Nephron progenitor cell (in vitro differentiated cells): ENCODE measurements around the gene NFATC1.

Source experiments
- DNase-seq: peaks from one replicate; pipeline ENCODE4 v3.0.0; 2021
- H3K27ac Mint-ChIP-seq: 2 replicates; pipeline ENCODE4 v1.8.0; 2021; ENCODE audit warnings: mild to moderate bottlenecking, moderate library complexity, mixed read lengths
- H3K27me3 Mint-ChIP-seq: 2 replicates; pipeline ENCODE4 v1.8.0; 2021; ENCODE audit warnings: mild to moderate bottlenecking, low read depth, mixed read lengths; ENCODE audit not compliant: poor library complexity
- H3K36me3 Mint-ChIP-seq: 2 replicates; pipeline ENCODE4 v1.8.0; 2021; ENCODE audit warnings: low read depth, mixed read lengths
- H3K4me1 Mint-ChIP-seq: 2 replicates; pipeline ENCODE4 v1.8.0; 2021; ENCODE audit warnings: mixed read lengths
- H3K4me3 Mint-ChIP-seq: 2 replicates; pipeline ENCODE4 v1.8.0; 2021; ENCODE audit warnings: mild to moderate bottlenecking, moderate library complexity, mixed read lengths
- H3K9me3 Mint-ChIP-seq: 2 replicates; pipeline ENCODE4 v1.8.0; 2021; ENCODE audit warnings: mild to moderate bottlenecking, moderate library complexity, mixed read lengths
- TF ChIP-seq, protein P1 (sequence below): fragments of 200-600 bp; sonication (generic); IDR thresholded peaks from 2 replicates; pipeline ENCODE4 v1.5.0; 2021; ENCODE audit warnings: antibody characterized with exemption

Gene NFATC1

DNA sequence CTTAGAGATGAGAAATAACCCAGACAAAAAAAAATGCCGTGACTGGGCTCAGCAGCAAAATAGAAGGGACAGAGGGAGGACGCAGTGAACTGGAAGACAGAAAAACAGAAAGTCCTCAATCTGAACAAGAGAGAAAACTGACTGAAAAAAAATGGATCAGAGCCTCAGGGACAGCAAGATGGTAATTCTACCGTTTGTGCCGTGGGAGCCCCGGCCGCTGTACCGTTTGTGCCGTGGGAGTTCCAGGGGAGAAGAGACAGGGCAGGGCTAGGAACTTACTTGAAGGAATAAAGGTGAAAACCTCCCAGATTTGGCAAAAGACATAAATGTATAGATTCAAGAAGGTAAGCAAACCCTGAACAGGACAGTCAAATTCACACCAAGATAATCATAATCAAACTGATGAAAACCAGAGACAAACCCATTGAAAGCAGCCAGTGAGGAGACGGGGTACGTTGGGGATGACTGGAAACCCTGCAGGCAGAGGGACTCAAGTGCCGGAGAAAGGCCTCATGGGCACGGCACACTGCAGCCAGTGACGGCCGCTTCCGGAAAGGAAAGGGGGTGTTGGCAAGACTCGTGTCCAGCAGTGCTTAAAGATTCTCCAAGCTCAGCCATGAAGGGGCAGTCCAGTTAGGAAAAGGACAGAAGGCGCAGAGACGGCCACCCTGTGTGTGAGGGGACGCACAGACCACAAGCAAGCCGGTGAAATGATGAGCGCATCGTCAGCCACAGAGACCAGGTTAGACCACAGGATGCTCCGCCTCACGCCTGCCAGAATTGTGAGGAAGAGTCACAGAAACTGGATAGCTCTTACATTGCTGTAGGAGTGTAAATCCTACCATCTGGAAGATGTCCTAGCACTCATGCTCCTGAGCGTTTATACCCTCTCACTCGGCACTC is 40.0 kb upstream of the NFATC1 start:
- TF ChIP-seq, protein P1, sequence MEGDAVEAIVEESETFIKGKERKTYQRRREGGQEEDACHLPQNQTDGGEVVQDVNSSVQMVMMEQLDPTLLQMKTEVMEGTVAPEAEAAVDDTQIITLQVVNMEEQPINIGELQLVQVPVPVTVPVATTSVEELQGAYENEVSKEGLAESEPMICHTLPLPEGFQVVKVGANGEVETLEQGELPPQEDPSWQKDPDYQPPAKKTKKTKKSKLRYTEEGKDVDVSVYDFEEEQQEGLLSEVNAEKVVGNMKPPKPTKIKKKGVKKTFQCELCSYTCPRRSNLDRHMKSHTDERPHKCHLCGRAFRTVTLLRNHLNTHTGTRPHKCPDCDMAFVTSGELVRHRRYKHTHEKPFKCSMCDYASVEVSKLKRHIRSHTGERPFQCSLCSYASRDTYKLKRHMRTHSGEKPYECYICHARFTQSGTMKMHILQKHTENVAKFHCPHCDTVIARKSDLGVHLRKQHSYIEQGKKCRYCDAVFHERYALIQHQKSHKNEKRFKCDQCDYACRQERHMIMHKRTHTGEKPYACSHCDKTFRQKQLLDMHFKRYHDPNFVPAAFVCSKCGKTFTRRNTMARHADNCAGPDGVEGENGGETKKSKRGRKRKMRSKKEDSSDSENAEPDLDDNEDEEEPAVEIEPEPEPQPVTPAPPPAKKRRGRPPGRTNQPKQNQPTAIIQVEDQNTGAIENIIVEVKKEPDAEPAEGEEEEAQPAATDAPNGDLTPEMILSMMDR = no peak
- peak overlapping the region; percentile 77 for H3K27ac Mint-ChIP-seq
- no peaks in the 10 kb centered on the region for H3K9me3 Mint-ChIP-seq
- no peak overlapping the region for H3K4me3 Mint-ChIP-seq
- peaks cover 29% of the 10 kb centered on the region for H3K36me3 Mint-ChIP-seq
- H3K27me3 Mint-ChIP-seq = no peaks in the 10 kb centered on the region
- H3K4me1 Mint-ChIP-seq = peaks cover 11% of the 10 kb centered on the region
- DNase-seq = no peak

DNA sequence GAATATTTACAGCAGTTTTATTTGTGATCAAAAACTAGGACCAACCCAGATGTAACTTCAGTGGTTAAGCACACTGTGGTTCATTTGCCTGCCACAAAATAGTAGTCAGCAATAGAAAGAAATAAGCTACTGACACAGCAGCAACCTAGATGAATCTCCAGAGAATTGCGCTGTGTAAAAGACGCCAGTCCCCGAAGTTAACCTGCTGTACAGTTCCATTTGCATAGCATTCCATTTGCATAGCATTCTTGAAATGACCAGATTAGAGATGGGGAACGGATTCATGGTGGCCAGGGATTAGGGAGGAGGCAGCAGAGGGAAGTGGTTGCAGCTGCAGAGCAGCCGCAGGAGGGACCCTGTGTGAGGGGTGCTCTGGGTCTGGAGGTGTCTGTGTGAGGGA is 39.3 kb upstream of the NFATC1 start:
- H3K36me3 Mint-ChIP-seq = peaks cover 31% of the 10 kb centered on the region
- no peak overlapping the region for H3K27ac Mint-ChIP-seq
- no peak overlapping the region for H3K4me3 Mint-ChIP-seq
- TF ChIP-seq, protein P1 = no peak
- DNase-seq = no peak
- H3K9me3 Mint-ChIP-seq = no peaks in the 10 kb centered on the region
- peaks cover 11% of the 10 kb centered on the region for H3K4me1 Mint-ChIP-seq
- H3K27me3 Mint-ChIP-seq = no peaks in the 10 kb centered on the region

DNA sequence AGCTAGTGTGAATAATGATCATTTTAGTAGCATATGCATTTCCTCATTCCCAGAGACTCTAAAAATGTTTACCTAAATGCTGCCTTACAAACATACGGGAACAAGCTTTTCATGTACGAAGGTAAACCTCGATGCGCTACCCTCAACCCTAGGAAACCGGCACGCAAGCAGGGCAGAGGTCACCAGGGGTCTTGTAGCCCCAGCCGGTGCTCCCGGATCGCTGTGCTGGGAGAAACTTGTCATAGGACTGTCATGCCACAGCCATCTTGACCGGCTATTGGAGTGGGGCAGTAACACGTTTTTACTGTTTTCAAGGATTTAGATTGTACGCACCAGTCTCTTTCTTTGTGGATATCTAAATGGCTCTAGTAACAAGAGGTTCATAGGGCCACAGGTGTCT is 34.8 kb upstream of the NFATC1 start:
- peaks cover 67% of the 10 kb centered on the region for H3K36me3 Mint-ChIP-seq
- H3K4me3 Mint-ChIP-seq = no peak overlapping the region
- H3K4me1 Mint-ChIP-seq = no peaks in the 10 kb centered on the region
- H3K27me3 Mint-ChIP-seq = peaks cover 2% of the 10 kb centered on the region
- no peak for DNase-seq
- H3K27ac Mint-ChIP-seq = no peak overlapping the region
- TF ChIP-seq, protein P1 = no peak
- H3K9me3 Mint-ChIP-seq = peaks cover 6% of the 10 kb centered on the region

- Mint-ChIP-seq H3K27me3 (peaks cover 2% of the 10 kb centered on the region), H3K9me3 (peaks cover 6% of the 10 kb centered on the region), H3K4me3 (no peak overlapping the region), H3K27ac (peak overlapping the region; percentile 54), H3K36me3 (peaks cover 74% of the 10 kb centered on the region), H3K4me1 (no peaks in the 10 kb centered on the region)
- no peak for DNase-seq
- TF ChIP-seq, protein P1 = no peak
These were observed 33.8 kb upstream of the NFATC1 start for GRCh38 chr18:79361766-79362522.

DNA sequence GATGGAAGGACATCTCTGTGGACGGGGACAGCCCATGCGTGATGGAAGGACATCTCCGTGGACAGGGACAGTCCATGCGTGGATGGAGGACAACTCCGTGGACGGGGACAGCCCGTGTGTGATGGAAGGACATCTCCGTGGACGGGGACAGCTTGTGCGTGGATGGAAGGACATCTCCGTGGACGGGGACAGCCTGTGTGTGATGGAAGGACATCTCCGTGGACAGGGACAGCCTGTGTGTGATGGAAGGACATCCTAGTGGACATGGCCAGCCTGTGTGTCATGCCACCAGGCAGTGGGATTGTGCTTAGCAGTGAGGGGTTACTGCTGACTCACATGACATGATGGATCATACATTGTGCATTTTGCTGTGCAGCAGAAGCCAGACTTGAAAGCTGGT is 30.0 kb upstream of the NFATC1 start:
- Mint-ChIP-seq H3K4me3 (no peak overlapping the region), H3K9me3 (peaks cover 6% of the 10 kb centered on the region), H3K4me1 (no peaks in the 10 kb centered on the region), H3K27ac (peak overlapping the region; percentile 62), H3K36me3 (peaks cover 83% of the 10 kb centered on the region), H3K27me3 (peaks cover 2% of the 10 kb centered on the region)
- TF ChIP-seq, protein P1 = no peak
- no peak for DNase-seq
